Measurements from ENCODE around the gene PPFIA1. TPM values are rescaled to one million over a fixed set of nuclear protein-coding genes. Genes with fewer than 3 reads are reported as not detected.

The PPFIA1 gene
- total and polyA plus RNA-seq, 2 of the 8 experiments (the other 6 are each of a cell fraction or from before 2014, with no cell fraction given) = 44.3 to 73.5 TPM

DNA sequence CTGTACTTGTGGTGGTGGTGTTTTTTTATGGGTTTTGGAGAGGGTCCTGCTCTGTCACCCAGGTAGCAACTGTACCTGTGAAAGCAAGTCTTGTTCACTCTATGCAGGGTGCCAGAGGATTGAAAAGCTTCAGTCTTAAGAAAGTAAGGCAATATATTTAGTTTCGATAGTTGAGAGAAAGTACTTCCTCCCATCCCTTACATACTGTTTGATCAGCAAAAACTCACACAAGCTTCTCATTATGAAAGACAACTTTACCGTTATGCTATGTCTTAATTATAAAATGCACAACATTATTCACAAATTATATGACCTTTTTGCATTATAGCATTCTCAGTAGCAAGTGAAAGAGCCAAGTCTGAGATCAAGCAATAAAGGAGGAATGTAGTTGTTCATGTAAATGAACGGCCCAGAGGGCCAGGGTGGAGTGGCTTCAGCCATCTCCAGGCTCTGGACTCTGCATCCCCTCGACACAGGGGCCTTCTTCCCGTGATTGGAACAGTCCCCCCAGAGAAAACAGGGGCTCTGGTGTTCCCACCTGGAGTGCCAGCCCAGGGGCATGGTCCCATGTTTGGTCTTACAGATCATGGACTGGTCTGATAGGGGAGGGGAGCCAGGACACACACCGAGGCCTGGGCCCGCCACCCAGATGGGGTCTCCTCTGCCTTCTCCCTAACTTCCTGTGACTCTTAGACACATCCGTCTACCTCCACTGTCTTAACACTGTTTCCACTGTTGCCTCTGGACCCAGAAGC lies 89.1 kb downstream of the PPFIA1 start (continued):
- TF ChIP-seq BRCA1 (IDR thresholded peaks at IDR 0.05; ENCODE audit: low read depth, low read length) (no peak), EGR1 (IDR thresholded peaks at IDR 0.05; ENCODE audit: borderline replicate concordance, low read depth, low read length) (no peak), RNF2 (IDR thresholded peaks at IDR 0.05; ENCODE audit: borderline replicate concordance, low read depth, low read length, missing control alignments, poor library complexity, severe bottlenecking) (no peak), NRF1 (IDR thresholded peaks at IDR 0.05; ENCODE audit: low read depth, low read length) (no peak), POU5F1 (IDR thresholded peaks at IDR 0.05; ENCODE audit: low read depth, low read length) (no peak), MAFK (IDR thresholded peaks at IDR 0.05; ENCODE audit: low read depth, low read length) (no peak), YY1 (IDR thresholded peaks at IDR 0.05; ENCODE audit: low read depth, low read length) (no peak), CREB1 (IDR thresholded peaks at IDR 0.05) (no peak)

Measured in H1 (cell line).